WTC11 (cell line): ENCODE results near the gene RYR3. TPM values are rescaled to one million over a fixed set of nuclear protein-coding genes. Genes with fewer than 3 reads are reported as not detected.

Experiments
- ATAC-seq: fragments of 200-7000 bp; cut with Tn5 transposase; 2 replicates; pipeline ENCODE4 v1.10.0; 2021; ENCODE audit warnings: mild to moderate bottlenecking, moderate library complexity
- CTCF ChIA-PET: fragments of 300-600 bp; sonication (Branson Sonifier 250); formaldehyde crosslinking; loops from one replicate; lab custom pipeline; 2021; ENCODE audit warnings: antibody characterized with exemption; lab: Charles Lee
- POLR2A ChIA-PET: fragments of 350-600 bp; sonication (Branson Sonifier 250); formaldehyde crosslinking; loops from one replicate; lab custom pipeline; 2021; ENCODE audit warnings: antibody characterized with exemption; lab: Charles Lee
- DNase-seq: peaks from one replicate; pipeline ENCODE4 v3.0.0; 2021; ENCODE audit warnings: low spot score
- H3K27ac Mint-ChIP-seq: 2 replicates; pipeline ENCODE4 v1.8.0; 2021; ENCODE audit warnings: mixed read lengths
- H3K27me3 Mint-ChIP-seq: 2 replicates; pipeline ENCODE4 v1.8.0; 2021; ENCODE audit warnings: low read depth, mild to moderate bottlenecking, moderate library complexity, mixed read lengths
- H3K36me3 Mint-ChIP-seq: 2 replicates; pipeline ENCODE4 v1.8.0; 2021; ENCODE audit warnings: mixed read lengths
- H3K4me1 Mint-ChIP-seq: 2 replicates; pipeline ENCODE4 v1.8.0; 2022; ENCODE audit warnings: mixed read lengths
- H3K4me3 Mint-ChIP-seq: 2 replicates; pipeline ENCODE4 v1.8.0; 2021; ENCODE audit warnings: mild to moderate bottlenecking, moderate library complexity, mixed read lengths
- H3K9me3 Mint-ChIP-seq: 2 replicates; pipeline ENCODE4 v1.8.0; 2021; ENCODE audit warnings: mixed read lengths
- ATF1 ChIP-seq: sonication (generic); formaldehyde crosslinking; IDR thresholded peaks from 2 replicates; pipeline ENCODE4 v1.8.1; 2023; ENCODE audit warnings: mild to moderate bottlenecking, moderate library complexity, missing genetic modification reagents
- GTF2I ChIP-seq: fragments of 250-450 bp; sonication (Bioruptor Pico); conservative IDR thresholded peaks from 2 replicates; pipeline ENCODE4 v1.4.0; 2021; ENCODE audit warnings: mild to moderate bottlenecking
- JAZF1 ChIP-seq: fragments of 250-450 bp; sonication (Bioruptor Pico); IDR thresholded peaks from 2 replicates; pipeline ENCODE4 v1.9.0; 2021; ENCODE audit warnings: moderate library complexity, mild to moderate bottlenecking, inconsistent platforms
- NR1H2 ChIP-seq: sonication (generic); formaldehyde crosslinking; IDR thresholded peaks from 2 replicates; pipeline ENCODE4 v1.9.0; 2021; ENCODE audit warnings: mild to moderate bottlenecking, moderate library complexity, missing genetic modification reagents
- NR2C2 ChIP-seq: sonication (generic); formaldehyde crosslinking; IDR thresholded peaks from 2 replicates; pipeline ENCODE4 v1.8.0; 2022; ENCODE audit warnings: mild to moderate bottlenecking, missing genetic modification reagents
- NR3C1 ChIP-seq: sonication (generic); formaldehyde crosslinking; conservative IDR thresholded peaks from 2 replicates; pipeline ENCODE4 v1.8.1; 2023; ENCODE audit warnings: low read depth, mild to moderate bottlenecking, missing genetic modification reagents
- ZNF219 ChIP-seq: sonication (generic); formaldehyde crosslinking; IDR thresholded peaks from 2 replicates; pipeline ENCODE4 v1.8.0; 2023; ENCODE audit warnings: missing genetic modification reagents, mild to moderate bottlenecking, borderline replicate concordance
- ZNF423 ChIP-seq: fragments of 250-450 bp; sonication (Bioruptor Pico); IDR thresholded peaks from 2 replicates; pipeline ENCODE4 v2.1.2; 2022; ENCODE audit warnings: mild to moderate bottlenecking, moderate library complexity
- total RNA-seq: library from RNA; stranded (reverse); gene quantifications from 3 replicates; pipeline ENCODE4 v1.2.3, GENCODE V29; 2021
- TF ChIP-seq, protein P1 (sequence below): sonication (generic); formaldehyde crosslinking; IDR thresholded peaks from 2 replicates; pipeline ENCODE4 v1.8.1; 2023; ENCODE audit warnings: mild to moderate bottlenecking, missing genetic modification reagents
- TF ChIP-seq, protein P2 (sequence below): fragments of 250-450 bp; sonication (Bioruptor Pico); IDR thresholded peaks from 2 replicates; pipeline ENCODE4 v1.9.0; 2021; ENCODE audit warnings: mild to moderate bottlenecking, borderline replicate concordance
- TF ChIP-seq, protein P3 (sequence below): sonication (generic); formaldehyde crosslinking; IDR thresholded peaks from 2 replicates; pipeline ENCODE4 v1.8.1; 2023; ENCODE audit warnings: mild to moderate bottlenecking, missing genetic modification reagents
- TF ChIP-seq, protein P4 (sequence below): sonication (generic); formaldehyde crosslinking; IDR thresholded peaks from 2 replicates; pipeline ENCODE4 v1.8.0; 2022; ENCODE audit warnings: mild to moderate bottlenecking, missing genetic modification reagents
- TF ChIP-seq, protein P5 (sequence below): fragments of 250-450 bp; sonication (Bioruptor Pico); IDR thresholded peaks from 2 replicates; pipeline ENCODE4 v1.8.0; 2021; ENCODE audit warnings: mild to moderate bottlenecking
- TF ChIP-seq, protein P6 (sequence below): fragments of 250-450 bp; sonication (Bioruptor Pico); IDR thresholded peaks from 2 replicates; pipeline ENCODE4 v2.1.2; 2022; ENCODE audit warnings: mild to moderate bottlenecking, moderate library complexity
- TF ChIP-seq, protein P7 (sequence below): sonication (generic); formaldehyde crosslinking; IDR thresholded peaks from 2 replicates; pipeline ENCODE4 v1.8.1; 2023; ENCODE audit warnings: mild to moderate bottlenecking, missing genetic modification reagents, moderate library complexity
- TF ChIP-seq, protein P8 (sequence below): sonication (generic); formaldehyde crosslinking; IDR thresholded peaks from 2 replicates; pipeline ENCODE4 v1.8.1; 2022; ENCODE audit warnings: low read depth, missing genetic modification reagents, borderline replicate concordance
- TF ChIP-seq, protein P9 (sequence below): fragments of 200-600 bp; IDR thresholded peaks from 2 replicates; pipeline ENCODE4 v1.8.0; 2022; ENCODE audit warnings: antibody characterized with exemption

Gene RYR3
- total RNA-seq, 1 experiment from 2014 or later, result 1.4 TPM

DNA sequence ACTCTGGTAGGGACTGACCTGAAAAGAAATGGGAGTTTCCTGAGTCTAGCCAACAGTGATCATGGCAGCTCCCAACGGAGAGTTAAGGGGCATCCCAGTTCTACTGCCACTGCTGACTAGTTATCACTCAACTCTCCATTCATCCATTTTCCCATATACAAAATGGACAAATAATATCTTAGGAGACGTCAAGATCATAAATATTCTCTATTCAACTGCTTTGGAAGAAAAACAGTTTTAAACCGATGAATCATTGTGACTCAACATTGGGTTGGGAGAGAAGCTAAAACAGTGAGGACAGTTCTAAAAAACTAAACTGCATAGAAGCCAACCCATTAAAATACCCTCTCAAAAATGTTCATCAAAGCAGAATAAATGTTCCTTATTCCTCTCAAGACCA lies 600.0 kb downstream of the RYR3 start:
- no peak for TF ChIP-seq NR1H2
- no peak for TF ChIP-seq GTF2I
- TF ChIP-seq, protein P1, sequence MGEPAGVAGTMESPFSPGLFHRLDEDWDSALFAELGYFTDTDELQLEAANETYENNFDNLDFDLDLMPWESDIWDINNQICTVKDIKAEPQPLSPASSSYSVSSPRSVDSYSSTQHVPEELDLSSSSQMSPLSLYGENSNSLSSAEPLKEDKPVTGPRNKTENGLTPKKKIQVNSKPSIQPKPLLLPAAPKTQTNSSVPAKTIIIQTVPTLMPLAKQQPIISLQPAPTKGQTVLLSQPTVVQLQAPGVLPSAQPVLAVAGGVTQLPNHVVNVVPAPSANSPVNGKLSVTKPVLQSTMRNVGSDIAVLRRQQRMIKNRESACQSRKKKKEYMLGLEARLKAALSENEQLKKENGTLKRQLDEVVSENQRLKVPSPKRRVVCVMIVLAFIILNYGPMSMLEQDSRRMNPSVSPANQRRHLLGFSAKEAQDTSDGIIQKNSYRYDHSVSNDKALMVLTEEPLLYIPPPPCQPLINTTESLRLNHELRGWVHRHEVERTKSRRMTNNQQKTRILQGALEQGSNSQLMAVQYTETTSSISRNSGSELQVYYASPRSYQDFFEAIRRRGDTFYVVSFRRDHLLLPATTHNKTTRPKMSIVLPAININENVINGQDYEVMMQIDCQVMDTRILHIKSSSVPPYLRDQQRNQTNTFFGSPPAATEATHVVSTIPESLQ (CRISPR knock-in tag), result no peak
- no peak for TF ChIP-seq ZNF423 (CRISPR knock-in tag)
- TF ChIP-seq, protein P2, sequence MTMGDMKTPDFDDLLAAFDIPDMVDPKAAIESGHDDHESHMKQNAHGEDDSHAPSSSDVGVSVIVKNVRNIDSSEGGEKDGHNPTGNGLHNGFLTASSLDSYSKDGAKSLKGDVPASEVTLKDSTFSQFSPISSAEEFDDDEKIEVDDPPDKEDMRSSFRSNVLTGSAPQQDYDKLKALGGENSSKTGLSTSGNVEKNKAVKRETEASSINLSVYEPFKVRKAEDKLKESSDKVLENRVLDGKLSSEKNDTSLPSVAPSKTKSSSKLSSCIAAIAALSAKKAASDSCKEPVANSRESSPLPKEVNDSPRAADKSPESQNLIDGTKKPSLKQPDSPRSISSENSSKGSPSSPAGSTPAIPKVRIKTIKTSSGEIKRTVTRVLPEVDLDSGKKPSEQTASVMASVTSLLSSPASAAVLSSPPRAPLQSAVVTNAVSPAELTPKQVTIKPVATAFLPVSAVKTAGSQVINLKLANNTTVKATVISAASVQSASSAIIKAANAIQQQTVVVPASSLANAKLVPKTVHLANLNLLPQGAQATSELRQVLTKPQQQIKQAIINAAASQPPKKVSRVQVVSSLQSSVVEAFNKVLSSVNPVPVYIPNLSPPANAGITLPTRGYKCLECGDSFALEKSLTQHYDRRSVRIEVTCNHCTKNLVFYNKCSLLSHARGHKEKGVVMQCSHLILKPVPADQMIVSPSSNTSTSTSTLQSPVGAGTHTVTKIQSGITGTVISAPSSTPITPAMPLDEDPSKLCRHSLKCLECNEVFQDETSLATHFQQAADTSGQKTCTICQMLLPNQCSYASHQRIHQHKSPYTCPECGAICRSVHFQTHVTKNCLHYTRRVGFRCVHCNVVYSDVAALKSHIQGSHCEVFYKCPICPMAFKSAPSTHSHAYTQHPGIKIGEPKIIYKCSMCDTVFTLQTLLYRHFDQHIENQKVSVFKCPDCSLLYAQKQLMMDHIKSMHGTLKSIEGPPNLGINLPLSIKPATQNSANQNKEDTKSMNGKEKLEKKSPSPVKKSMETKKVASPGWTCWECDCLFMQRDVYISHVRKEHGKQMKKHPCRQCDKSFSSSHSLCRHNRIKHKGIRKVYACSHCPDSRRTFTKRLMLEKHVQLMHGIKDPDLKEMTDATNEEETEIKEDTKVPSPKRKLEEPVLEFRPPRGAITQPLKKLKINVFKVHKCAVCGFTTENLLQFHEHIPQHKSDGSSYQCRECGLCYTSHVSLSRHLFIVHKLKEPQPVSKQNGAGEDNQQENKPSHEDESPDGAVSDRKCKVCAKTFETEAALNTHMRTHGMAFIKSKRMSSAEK (CRISPR knock-in tag), result no peak
- TF ChIP-seq, protein P3, sequence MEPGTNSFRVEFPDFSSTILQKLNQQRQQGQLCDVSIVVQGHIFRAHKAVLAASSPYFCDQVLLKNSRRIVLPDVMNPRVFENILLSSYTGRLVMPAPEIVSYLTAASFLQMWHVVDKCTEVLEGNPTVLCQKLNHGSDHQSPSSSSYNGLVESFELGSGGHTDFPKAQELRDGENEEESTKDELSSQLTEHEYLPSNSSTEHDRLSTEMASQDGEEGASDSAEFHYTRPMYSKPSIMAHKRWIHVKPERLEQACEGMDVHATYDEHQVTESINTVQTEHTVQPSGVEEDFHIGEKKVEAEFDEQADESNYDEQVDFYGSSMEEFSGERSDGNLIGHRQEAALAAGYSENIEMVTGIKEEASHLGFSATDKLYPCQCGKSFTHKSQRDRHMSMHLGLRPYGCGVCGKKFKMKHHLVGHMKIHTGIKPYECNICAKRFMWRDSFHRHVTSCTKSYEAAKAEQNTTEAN, result no peak
- no peak for TF ChIP-seq NR3C1 (CRISPR knock-in tag)
- TF ChIP-seq JAZF1, result no peak
- TF ChIP-seq, protein P4, sequence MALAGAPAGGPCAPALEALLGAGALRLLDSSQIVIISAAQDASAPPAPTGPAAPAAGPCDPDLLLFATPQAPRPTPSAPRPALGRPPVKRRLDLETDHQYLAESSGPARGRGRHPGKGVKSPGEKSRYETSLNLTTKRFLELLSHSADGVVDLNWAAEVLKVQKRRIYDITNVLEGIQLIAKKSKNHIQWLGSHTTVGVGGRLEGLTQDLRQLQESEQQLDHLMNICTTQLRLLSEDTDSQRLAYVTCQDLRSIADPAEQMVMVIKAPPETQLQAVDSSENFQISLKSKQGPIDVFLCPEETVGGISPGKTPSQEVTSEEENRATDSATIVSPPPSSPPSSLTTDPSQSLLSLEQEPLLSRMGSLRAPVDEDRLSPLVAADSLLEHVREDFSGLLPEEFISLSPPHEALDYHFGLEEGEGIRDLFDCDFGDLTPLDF (CRISPR knock-in tag), result no peak
- TF ChIP-seq, protein P5, sequence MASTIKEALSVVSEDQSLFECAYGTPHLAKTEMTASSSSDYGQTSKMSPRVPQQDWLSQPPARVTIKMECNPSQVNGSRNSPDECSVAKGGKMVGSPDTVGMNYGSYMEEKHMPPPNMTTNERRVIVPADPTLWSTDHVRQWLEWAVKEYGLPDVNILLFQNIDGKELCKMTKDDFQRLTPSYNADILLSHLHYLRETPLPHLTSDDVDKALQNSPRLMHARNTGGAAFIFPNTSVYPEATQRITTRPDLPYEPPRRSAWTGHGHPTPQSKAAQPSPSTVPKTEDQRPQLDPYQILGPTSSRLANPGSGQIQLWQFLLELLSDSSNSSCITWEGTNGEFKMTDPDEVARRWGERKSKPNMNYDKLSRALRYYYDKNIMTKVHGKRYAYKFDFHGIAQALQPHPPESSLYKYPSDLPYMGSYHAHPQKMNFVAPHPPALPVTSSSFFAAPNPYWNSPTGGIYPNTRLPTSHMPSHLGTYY, result no peak
- TF ChIP-seq NR2C2 (CRISPR knock-in tag), result no peak
- TF ChIP-seq, protein P6, sequence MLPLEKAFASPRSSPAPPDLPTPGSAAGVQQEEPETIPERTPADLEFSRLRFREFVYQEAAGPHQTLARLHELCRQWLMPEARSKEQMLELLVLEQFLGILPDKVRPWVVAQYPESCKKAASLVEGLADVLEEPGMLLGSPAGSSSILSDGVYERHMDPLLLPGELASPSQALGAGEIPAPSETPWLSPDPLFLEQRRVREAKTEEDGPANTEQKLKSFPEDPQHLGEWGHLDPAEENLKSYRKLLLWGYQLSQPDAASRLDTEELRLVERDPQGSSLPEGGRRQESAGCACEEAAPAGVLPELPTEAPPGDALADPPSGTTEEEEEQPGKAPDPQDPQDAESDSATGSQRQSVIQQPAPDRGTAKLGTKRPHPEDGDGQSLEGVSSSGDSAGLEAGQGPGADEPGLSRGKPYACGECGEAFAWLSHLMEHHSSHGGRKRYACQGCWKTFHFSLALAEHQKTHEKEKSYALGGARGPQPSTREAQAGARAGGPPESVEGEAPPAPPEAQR (CRISPR knock-in tag), result no peak
- TF ChIP-seq, protein P7, sequence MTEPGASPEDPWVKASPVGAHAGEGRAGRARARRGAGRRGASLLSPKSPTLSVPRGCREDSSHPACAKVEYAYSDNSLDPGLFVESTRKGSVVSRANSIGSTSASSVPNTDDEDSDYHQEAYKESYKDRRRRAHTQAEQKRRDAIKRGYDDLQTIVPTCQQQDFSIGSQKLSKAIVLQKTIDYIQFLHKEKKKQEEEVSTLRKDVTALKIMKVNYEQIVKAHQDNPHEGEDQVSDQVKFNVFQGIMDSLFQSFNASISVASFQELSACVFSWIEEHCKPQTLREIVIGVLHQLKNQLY (CRISPR knock-in tag), result no peak
- TF ChIP-seq ATF1 (CRISPR knock-in tag), result no peak
- TF ChIP-seq ZNF219, result no peak
- TF ChIP-seq, protein P8, sequence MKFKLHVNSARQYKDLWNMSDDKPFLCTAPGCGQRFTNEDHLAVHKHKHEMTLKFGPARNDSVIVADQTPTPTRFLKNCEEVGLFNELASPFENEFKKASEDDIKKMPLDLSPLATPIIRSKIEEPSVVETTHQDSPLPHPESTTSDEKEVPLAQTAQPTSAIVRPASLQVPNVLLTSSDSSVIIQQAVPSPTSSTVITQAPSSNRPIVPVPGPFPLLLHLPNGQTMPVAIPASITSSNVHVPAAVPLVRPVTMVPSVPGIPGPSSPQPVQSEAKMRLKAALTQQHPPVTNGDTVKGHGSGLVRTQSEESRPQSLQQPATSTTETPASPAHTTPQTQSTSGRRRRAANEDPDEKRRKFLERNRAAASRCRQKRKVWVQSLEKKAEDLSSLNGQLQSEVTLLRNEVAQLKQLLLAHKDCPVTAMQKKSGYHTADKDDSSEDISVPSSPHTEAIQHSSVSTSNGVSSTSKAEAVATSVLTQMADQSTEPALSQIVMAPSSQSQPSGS, result no peak
- TF ChIP-seq, protein P9, sequence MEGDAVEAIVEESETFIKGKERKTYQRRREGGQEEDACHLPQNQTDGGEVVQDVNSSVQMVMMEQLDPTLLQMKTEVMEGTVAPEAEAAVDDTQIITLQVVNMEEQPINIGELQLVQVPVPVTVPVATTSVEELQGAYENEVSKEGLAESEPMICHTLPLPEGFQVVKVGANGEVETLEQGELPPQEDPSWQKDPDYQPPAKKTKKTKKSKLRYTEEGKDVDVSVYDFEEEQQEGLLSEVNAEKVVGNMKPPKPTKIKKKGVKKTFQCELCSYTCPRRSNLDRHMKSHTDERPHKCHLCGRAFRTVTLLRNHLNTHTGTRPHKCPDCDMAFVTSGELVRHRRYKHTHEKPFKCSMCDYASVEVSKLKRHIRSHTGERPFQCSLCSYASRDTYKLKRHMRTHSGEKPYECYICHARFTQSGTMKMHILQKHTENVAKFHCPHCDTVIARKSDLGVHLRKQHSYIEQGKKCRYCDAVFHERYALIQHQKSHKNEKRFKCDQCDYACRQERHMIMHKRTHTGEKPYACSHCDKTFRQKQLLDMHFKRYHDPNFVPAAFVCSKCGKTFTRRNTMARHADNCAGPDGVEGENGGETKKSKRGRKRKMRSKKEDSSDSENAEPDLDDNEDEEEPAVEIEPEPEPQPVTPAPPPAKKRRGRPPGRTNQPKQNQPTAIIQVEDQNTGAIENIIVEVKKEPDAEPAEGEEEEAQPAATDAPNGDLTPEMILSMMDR, result no peak
- ChIA-PET CTCF (no interaction called here), POLR2A (no interaction called here)
- no peaks in the 10 kb centered on the region for H3K36me3 Mint-ChIP-seq
- no peak overlapping the region for H3K4me3 Mint-ChIP-seq
- DNase-seq (no peak), ATAC-seq (no peak)
- no peaks in the 10 kb centered on the region for H3K27me3 Mint-ChIP-seq
- peaks cover 44% of the 10 kb centered on the region for H3K4me1 Mint-ChIP-seq
- no peaks in the 10 kb centered on the region for H3K9me3 Mint-ChIP-seq
- no peak overlapping the region for H3K27ac Mint-ChIP-seq
